ENCODE data around the gene ZNF354C. TPM values are rescaled to one million over a fixed set of nuclear protein-coding genes. Genes with fewer than 3 reads are reported as not detected.

ZNF354C gene
- total and polyA plus RNA-seq, 9 of the 15 experiments (the other 6 are each of a cell fraction or from before 2014, with no cell fraction given) = 0.01 to 0.08 (median 0.03) TPM; not detected in 1

- H2AFZ ChIP-seq (ENCODE audit: low read depth, low read length) = no peak overlapping the region
- no peaks in the 10 kb centered on the region for H4K20me1 ChIP-seq (replicated peaks; ENCODE audit: control insufficient read depth, insufficient read depth, low read length)
- no peaks in the 10 kb centered on the region for H3K36me3 ChIP-seq (ENCODE audit: control insufficient read depth, insufficient read depth, low read length)
- ChIA-PET POLR2A (no interaction called here), CTCF (ENCODE audit: low intra/inter-chr PET ratio) (no interaction called here)
- intact Hi-C loops (cut with micrococcal nuclease) (no loop called here), in situ Hi-C loops (cut with MboI) (no loop called here)
- H3K9ac ChIP-seq (ENCODE audit: insufficient read depth in 1 of 2, low read depth in 2 of 2, low read length in 2 of 2) = no peak overlapping the region
- ATAC-seq = no peak
- no peak overlapping the region for H3K27ac ChIP-seq (ENCODE audit: extremely low read depth, low read depth, low read length)
- no peak overlapping the region for H3K4me3 ChIP-seq
- DNase-seq (ENCODE audit: extremely low read depth in 1 of 4, low spot score in 3 of 4) = no peak
- WGBS (ENCODE audit: insufficient coverage, low coverage, missing lambda C conversion rate) = 0% methylated on average over 14 of the region's 14 CpGs
- peaks cover 0 to 7% of the 10 kb centered on the region in 2 experiments; a peak in 1 of 5 replicates for H3K4me1 ChIP-seq (replicated peaks in 1 of 2; ENCODE audit: control insufficient read depth in 2 of 2, insufficient read depth in 2 of 2, low read length in 2 of 2)
- TF ChIP-seq ZNF263 (CRISPR knock-in tag; IDR thresholded peaks at IDR 0.05; ENCODE audit: borderline replicate concordance) = no peak
- TF ChIP-seq ZNF717 (CRISPR knock-in tag; IDR thresholded peaks at IDR 0.05) = no peak
- TF ChIP-seq POU5F1 (IDR thresholded peaks at IDR 0.05; ENCODE audit: borderline replicate concordance, low read depth, low read length, partially characterized antibody) = no peak
- no peak for TF ChIP-seq HMGN3 (IDR thresholded peaks at IDR 0.05; ENCODE audit: borderline replicate concordance, extremely low read depth, insufficient read length, low read depth, low read length)
- TF ChIP-seq HDAC3 (IDR thresholded peaks at IDR 0.05; ENCODE audit: borderline replicate concordance, partially characterized antibody) = no peak
- TF ChIP-seq FOSL1 (tag; conservative IDR thresholded peaks at IDR 0.05) = no peak
- TF ChIP-seq SRSF9 (IDR thresholded peaks at IDR 0.05; ENCODE audit: borderline replicate concordance, low read depth, low read length) = no peak
- TF ChIP-seq SRF (CRISPR knock-in tag; IDR thresholded peaks at IDR 0.05) = no peak
- TF ChIP-seq TARDBP (IDR thresholded peaks at IDR 0.05) = no peak
- no peak for TF ChIP-seq XRCC5 (IDR thresholded peaks at IDR 0.05; ENCODE audit: low read depth, low read length)
- TF ChIP-seq ZNF253 (CRISPR knock-in tag; conservative IDR thresholded peaks at IDR 0.05) = no peak
- TF ChIP-seq, protein P1, sequence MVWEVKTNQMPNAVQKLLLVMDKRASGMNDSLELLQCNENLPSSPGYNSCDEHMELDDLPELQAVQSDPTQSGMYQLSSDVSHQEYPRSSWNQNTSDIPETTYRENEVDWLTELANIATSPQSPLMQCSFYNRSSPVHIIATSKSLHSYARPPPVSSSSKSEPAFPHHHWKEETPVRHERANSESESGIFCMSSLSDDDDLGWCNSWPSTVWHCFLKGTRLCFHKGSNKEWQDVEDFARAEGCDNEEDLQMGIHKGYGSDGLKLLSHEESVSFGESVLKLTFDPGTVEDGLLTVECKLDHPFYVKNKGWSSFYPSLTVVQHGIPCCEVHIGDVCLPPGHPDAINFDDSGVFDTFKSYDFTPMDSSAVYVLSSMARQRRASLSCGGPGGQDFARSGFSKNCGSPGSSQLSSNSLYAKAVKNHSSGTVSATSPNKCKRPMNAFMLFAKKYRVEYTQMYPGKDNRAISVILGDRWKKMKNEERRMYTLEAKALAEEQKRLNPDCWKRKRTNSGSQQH (CRISPR knock-in tag; IDR thresholded peaks at IDR 0.05) = no peak
- no peak overlapping the region for H3K4me2 ChIP-seq (ENCODE audit: insufficient read depth, low read length)
- no peaks in the 10 kb centered on the region for H3K9me1 ChIP-seq (ENCODE audit: control insufficient read depth, insufficient read depth, low read length)
- H3K27me3 ChIP-seq (ENCODE audit: control insufficient read depth in 2 of 2, insufficient read depth in 2 of 2, low read length in 2 of 2) = peaks cover 0 to 70% of the 10 kb centered on the region in 2 experiments; a peak in 2 of 5 replicates
- FAIRE-seq = no peak
- H3K9me3 ChIP-seq (replicated peaks; ENCODE audit: control insufficient read depth, insufficient read depth, low read depth, low read length) = no peaks in the 10 kb centered on the region
- BruUV-seq (replicated peaks) = no TSS peak
- no peaks in the 10 kb centered on the region for H3K79me2 ChIP-seq (ENCODE audit: control insufficient read depth, insufficient read depth, low read length)
Observed at GRCh38 chr5:179126506-179126991, 66.4 kb downstream of the ZNF354C start.
